ENCODE results near the gene ZDHHC3. TPM values are rescaled to one million over a fixed set of nuclear protein-coding genes. Genes with fewer than 3 reads are reported as not detected.

Gene ZDHHC3
- total RNA-seq, 1 experiment from 2014 or later: 122 TPM

- Histone ChIP-seq H3K4me2 (ENCODE audit: low read length) (no peak overlapping the region), H3K36me3 (ENCODE audit: low read depth, low read length) (peaks cover 49% of the 10 kb centered on the region), H3K9me3 (ENCODE audit: low read length) (no peaks in the 10 kb centered on the region), H3K9ac (ENCODE audit: low read length) (no peak overlapping the region), H4K20me1 (ENCODE audit: low read length) (no peaks in the 10 kb centered on the region), H3K27ac (ENCODE audit: low read length) (no peak overlapping the region), H3K4me1 (ENCODE audit: insufficient read depth, low read length) (no peaks in the 10 kb centered on the region), H3K79me2 (ENCODE audit: low read length) (no peaks in the 10 kb centered on the region), H3K27me3 (ENCODE audit: low read length) (no peaks in the 10 kb centered on the region), H2AFZ (ENCODE audit: low read length) (no peak overlapping the region), H3F3A (ENCODE audit: low read length, unreplicated experiment) (no peaks in the 10 kb centered on the region), H3K9me2 (replicated peaks; ENCODE audit: low read length) (no peaks in the 10 kb centered on the region), H3K4me3 (ENCODE audit: low read length) (no peak overlapping the region)
- no peak for DNase-seq
- ChIA-PET POLR2A (ENCODE audit: unreplicated experiment) (no interaction called here), CTCF (no interaction called here)
- intact Hi-C loops (cut with micrococcal nuclease): no loop called here
- ATAC-seq: no peak
- TF ChIP-seq CTCF (conservative IDR thresholded peaks at IDR 0.05; ENCODE audit: low read depth, low read length) (no peak), EZH2phosphoT487 (IDR thresholded peaks at IDR 0.05; ENCODE audit: borderline replicate concordance, low read length) (no peak), EZH2 (IDR thresholded peaks at IDR 0.05; ENCODE audit: low read length, unreplicated experiment) (no peak)
- BruUV-seq (replicated peaks): no TSS peak
Observed at GRCh38 chr3:45003406-45003805, 27.4 kb upstream of the ZDHHC3 start.

GRCh38 chr3:45002720-45003119 is 26.7 kb upstream of the ZDHHC3 start:
- CTCF ChIA-PET: no interaction called here

More at GRCh38 chr3:45002720-45003119, 26.7 kb upstream of the ZDHHC3 start:
- ATAC-seq (no peak), DNase-seq (no peak)
- Histone ChIP-seq H3F3A (ENCODE audit: low read length, unreplicated experiment) (no peaks in the 10 kb centered on the region), H3K4me2 (ENCODE audit: low read length) (no peak overlapping the region), H4K20me1 (ENCODE audit: low read length) (no peaks in the 10 kb centered on the region), H3K36me3 (ENCODE audit: low read depth, low read length) (peaks cover 47% of the 10 kb centered on the region), H3K79me2 (ENCODE audit: low read length) (no peaks in the 10 kb centered on the region), H3K4me1 (ENCODE audit: insufficient read depth, low read length) (no peaks in the 10 kb centered on the region), H2AFZ (ENCODE audit: low read length) (no peak overlapping the region), H3K9me3 (ENCODE audit: low read length) (no peaks in the 10 kb centered on the region), H3K9me2 (replicated peaks; ENCODE audit: low read length) (no peaks in the 10 kb centered on the region), H3K27ac (ENCODE audit: low read length) (no peak overlapping the region), H3K27me3 (ENCODE audit: low read length) (no peaks in the 10 kb centered on the region), H3K4me3 (ENCODE audit: low read length) (no peak overlapping the region), H3K9ac (ENCODE audit: low read length) (no peak overlapping the region)
- intact Hi-C loops (cut with micrococcal nuclease): no loop called here
- BruUV-seq (replicated peaks): TSS peak; percentile 15
- TF ChIP-seq EZH2phosphoT487 (IDR thresholded peaks at IDR 0.05; ENCODE audit: borderline replicate concordance, low read length): no peak
- TF ChIP-seq CTCF (conservative IDR thresholded peaks at IDR 0.05; ENCODE audit: low read depth, low read length): no peak
- no peak for TF ChIP-seq EZH2 (IDR thresholded peaks at IDR 0.05; ENCODE audit: low read length, unreplicated experiment)
- POLR2A ChIA-PET (ENCODE audit: unreplicated experiment): no interaction called here

Data from PC-3 (cell line).